AG04450 (cell line): ENCODE results near the gene TRIM38. TPM values are rescaled to one million over a fixed set of nuclear protein-coding genes. Genes with fewer than 3 reads are reported as not detected.

Experiments
- CTCF ChIA-PET: fragments of 300-600, 350-600 bp; formaldehyde crosslinking; extraction: SDS; loops from one replicate; lab custom pipeline; 2022; ENCODE audit warnings: antibody characterized with exemption, inconsistent platforms; lab: Charles Lee
- POLR2A ChIA-PET: fragments of 350-600 bp; formaldehyde crosslinking; extraction: SDS; loops from one replicate; lab custom pipeline; 2021; ENCODE audit warnings: antibody characterized with exemption, inconsistent platforms; lab: Yijun Ruan, JAX
- DNase-seq: peaks from one replicate; pipeline ENCODE4 v3.0.0-alpha.2; 2011; ENCODE audit warnings: low read depth, low spot score
- H3K27ac ChIP-seq: one replicate; pipeline ENCODE4 v1.5.1; 2012; ENCODE audit warnings: low read depth, low read length, control low read depth
- H3K27me3 ChIP-seq: one replicate; pipeline ENCODE4 v1.6.0; 2012; ENCODE audit warnings: low read length; ENCODE audit not compliant: control insufficient read depth, insufficient read depth
- H3K4me3 ChIP-seq: 2 replicates; pipeline ENCODE4 v1.5.1; 2011; ENCODE audit warnings: mild to moderate bottlenecking, low read depth, low read length, control low read depth
- H3K9me3 ChIP-seq: 2 replicates; pipeline ENCODE4 v1.5.1; 2012; ENCODE audit warnings: low read length; ENCODE audit not compliant: control insufficient read depth, insufficient read depth
- CTCF ChIP-seq: IDR thresholded peaks from 2 replicates; pipeline ENCODE4 v1.5.1; 2011; ENCODE audit warnings: low read depth, low read length, control low read depth, inconsistent platforms
- polyA plus RNA-seq: library from polyadenylated mRNA; depleted of rRNA; stranded (reverse); fragments of >200 nt; gene quantifications from 2 replicates; pipeline ENCODE4 v1.2.3, GENCODE V29; 2011

The TRIM38 gene
- polyA plus RNA-seq, 1 experiment: 9.1 TPM

GRCh38 chr6:25949695-25950094 lies 12.9 kb upstream of the TRIM38 start:
- ChIA-PET POLR2A (no interaction called here), CTCF (interaction anchor here (1.1 kb wide), 1 partner anchor 53 kb away, joined by 4 read pairs; no protein-coding TSS in a partner anchor)
- H3K9me3 ChIP-seq: no peaks in the 10 kb centered on the region
- H3K27me3 ChIP-seq: peaks cover 2% of the 10 kb centered on the region
- no peak overlapping the region for H3K4me3 ChIP-seq
- no peak for TF ChIP-seq CTCF
- H3K27ac ChIP-seq: no peak overlapping the region
- DNase-seq: no peak

- CTCF ChIA-PET: no interaction called here
- TF ChIP-seq CTCF: no peak
Observed at GRCh38 chr6:25950297-25950696, 12.3 kb upstream of the TRIM38 start.

GRCh38 chr6:25951296-25952032 lies 11.1 kb upstream of the TRIM38 start:
- CTCF ChIA-PET: no interaction called here
- no peak for TF ChIP-seq CTCF
- no peak overlapping the region for H3K4me3 ChIP-seq
- H3K9me3 ChIP-seq: no peaks in the 10 kb centered on the region
- no peak for DNase-seq
- POLR2A ChIA-PET: no interaction called here
- peaks cover 2% of the 10 kb centered on the region for H3K27me3 ChIP-seq
- no peak overlapping the region for H3K27ac ChIP-seq

More at GRCh38 chr6:25950297-25950696, 12.3 kb upstream of the TRIM38 start:
- no peaks in the 10 kb centered on the region for H3K9me3 ChIP-seq
- DNase-seq: no peak
- H3K27me3 ChIP-seq: peaks cover 2% of the 10 kb centered on the region
- POLR2A ChIA-PET: no interaction called here
- H3K27ac ChIP-seq: no peak overlapping the region
- H3K4me3 ChIP-seq: no peak overlapping the region

- POLR2A ChIA-PET: no interaction called here
- no peak overlapping the region for H3K27ac ChIP-seq
- TF ChIP-seq CTCF: no peak
- CTCF ChIA-PET: interaction anchor here (0.6 kb wide), 1 partner anchor 288 kb away, joined by 3 read pairs; no protein-coding TSS in a partner anchor
- no peak for DNase-seq
- H3K9me3 ChIP-seq: no peaks in the 10 kb centered on the region
- H3K27me3 ChIP-seq: peaks cover 2% of the 10 kb centered on the region
- no peak overlapping the region for H3K4me3 ChIP-seq
Observed at GRCh38 chr6:25952535-25952934, 10.1 kb upstream of the TRIM38 start.

GRCh38 chr6:25953733-25954132 lies 8.9 kb upstream of the TRIM38 start:
- no peak for TF ChIP-seq CTCF
- no peak for DNase-seq
- Histone ChIP-seq H3K4me3 (no peak overlapping the region), H3K9me3 (no peaks in the 10 kb centered on the region), H3K27me3 (peaks cover 2% of the 10 kb centered on the region), H3K27ac (no peak overlapping the region)
- ChIA-PET CTCF (no interaction called here), POLR2A (no interaction called here)
